ENCODE results near the gene STAC3. TPM values are rescaled to one million over a fixed set of nuclear protein-coding genes. Genes with fewer than 3 reads are reported as not detected.
"Not testable (repeated sequence)": the region's sequence is repeated elsewhere in the genome, so short reads cannot be mapped to it uniquely, and the experiment has no call there.

The STAC3 gene
- 1 to 10 TPM; 5.1 to 5.2 TPM for total RNA-seq

DNA sequence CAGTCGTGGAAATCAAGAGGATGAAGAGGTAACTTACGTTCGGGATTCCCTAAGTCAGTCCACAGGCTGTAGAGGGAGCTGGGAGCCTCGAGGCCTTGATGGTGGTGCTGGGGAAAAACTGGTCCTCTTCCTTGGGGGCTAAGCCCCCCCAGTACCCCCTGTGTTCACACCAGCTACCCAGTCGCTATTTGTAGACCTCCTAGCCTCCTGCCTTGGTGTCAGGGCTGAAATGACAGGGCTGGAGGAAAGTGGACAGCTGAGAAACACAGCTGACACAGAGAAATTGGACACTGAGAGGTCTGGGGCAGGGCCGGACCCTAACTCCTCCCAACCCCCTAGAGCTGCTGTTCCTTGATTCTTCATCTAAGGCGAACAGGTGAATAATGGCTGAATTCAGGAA, at the start of gene STAC3:
STAC3 (minus strand) TSS at position 232 of the 400 bp plus-strand sequence. CDS start 1,551 bp downstream, outside the sequence.
- Mint-ChIP-seq H3K27me3 (no peaks in the 10 kb centered on the region), H3K4me1 (peaks cover 8% of the 10 kb centered on the region), H3K36me3 (ENCODE audit: low read depth) (peaks cover 4% of the 10 kb centered on the region), H3K27ac (no peak within 1 kb of the TSS), H3K9me3 (no peaks in the 10 kb centered on the region), H3K4me3 (no peak within 1 kb of the TSS)
- POLR2A ChIA-PET, result interaction anchor here (0.6 kb wide), 1 partner anchor 212 kb away, joined by 3 read pairs; no protein-coding TSS in a partner anchor
- DNase-seq, result no peak
- CTCF ChIA-PET, result interaction anchor here (0.5 to 18.3 kb wide), 8 partner anchors 9 to 593 kb away, joined by 3 to 332 read pairs (median 4); partner anchors contain the start of gene SHMT2

GRCh38 chr12:57299514-57300016, 48.6 kb upstream of the STAC3 start:
- no peak overlapping the region for H3K4me3 Mint-ChIP-seq
- DNase-seq, result no peak
- no peaks in the 10 kb centered on the region for H3K9me3 Mint-ChIP-seq
- no peak overlapping the region for H3K27ac Mint-ChIP-seq
- ChIA-PET POLR2A (no interaction called here), CTCF (interaction anchor here (1.3 to 2.3 kb wide), 3 partner anchors 9 to 152 kb away, joined by 3 to 5 read pairs (median 5); no protein-coding TSS in a partner anchor)
- H3K36me3 Mint-ChIP-seq (ENCODE audit: low read depth), result peaks cover 32% of the 10 kb centered on the region
- H3K27me3 Mint-ChIP-seq, result no peaks in the 10 kb centered on the region
- H3K4me1 Mint-ChIP-seq, result no peaks in the 10 kb centered on the region

DNA sequence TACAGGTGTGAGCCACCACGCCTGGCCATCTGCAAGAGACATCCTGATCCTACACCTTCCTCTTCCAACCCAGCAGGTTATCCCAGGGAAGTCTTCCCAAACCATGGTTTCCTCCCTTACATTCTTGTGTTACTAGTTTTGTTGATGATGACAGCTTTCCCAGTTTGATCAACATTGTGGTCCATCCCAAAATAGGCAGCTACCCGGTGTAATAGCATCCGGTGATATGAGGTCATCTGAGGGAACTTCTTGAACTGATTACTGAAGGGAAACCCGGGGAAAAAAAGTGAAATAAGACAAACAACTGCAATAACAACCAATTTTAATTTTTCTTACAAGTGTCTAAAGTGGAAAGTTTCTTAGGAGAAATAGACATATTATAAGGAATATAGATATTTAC, 45.3 kb upstream of the STAC3 start:
- Mint-ChIP-seq H3K36me3 (ENCODE audit: low read depth) (peaks cover 36% of the 10 kb centered on the region), H3K27ac (no peak overlapping the region), H3K27me3 (no peaks in the 10 kb centered on the region), H3K4me1 (no peaks in the 10 kb centered on the region), H3K4me3 (no peak overlapping the region), H3K9me3 (no peaks in the 10 kb centered on the region)
- no peak for DNase-seq
- ChIA-PET POLR2A (interaction anchor here (0.7 kb wide), 1 partner anchor 9 kb away, joined by 6 read pairs; no protein-coding TSS in a partner anchor), CTCF (interaction anchor here (1.0 kb wide), 1 partner anchor 11 kb away, joined by 3 read pairs; no protein-coding TSS in a partner anchor)

DNA sequence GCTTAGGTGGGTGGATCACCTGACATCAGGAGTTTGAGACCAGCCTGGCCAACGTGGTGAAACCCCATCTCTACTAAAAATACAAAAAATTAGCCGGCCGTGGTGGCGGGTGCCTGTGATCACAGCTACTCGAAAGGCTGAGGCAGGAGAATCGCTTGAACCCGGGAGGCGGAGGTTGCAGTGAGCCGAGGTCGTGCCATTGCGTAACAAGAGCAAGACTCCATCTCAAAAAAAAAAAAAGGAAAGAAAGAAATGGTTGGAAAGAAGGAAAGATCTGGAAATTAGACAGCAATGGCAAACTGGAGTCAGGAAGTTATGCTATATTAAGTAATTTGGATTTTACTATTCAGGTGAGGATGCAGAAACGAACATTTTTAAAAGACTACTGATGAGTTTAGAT, 31.1 kb upstream of the STAC3 start:
- DNase-seq, H3K4me3 Mint-ChIP-seq, POLR2A ChIA-PET, H3K9me3 Mint-ChIP-seq, H3K27ac Mint-ChIP-seq, H3K27me3 Mint-ChIP-seq: not testable (repeated sequence)
- CTCF ChIA-PET, result interaction anchor here (0.6 to 1.0 kb wide), 2 partner anchors 171 to 430 kb away, joined by 3 to 4 read pairs; no protein-coding TSS in a partner anchor
- H3K4me1 Mint-ChIP-seq, result peaks cover 21% of the 10 kb centered on the region
- H3K36me3 Mint-ChIP-seq (ENCODE audit: low read depth), result peaks cover 58% of the 10 kb centered on the region

- Mint-ChIP-seq H3K9me3 (no peaks in the 10 kb centered on the region), H3K27me3 (no peaks in the 10 kb centered on the region), H3K27ac (peak overlapping the region; percentile 91), H3K4me3 (peak overlapping the region; percentile 12), H3K36me3 (ENCODE audit: low read depth) (peaks cover 54% of the 10 kb centered on the region), H3K4me1 (peaks cover 23% of the 10 kb centered on the region)
- ChIA-PET POLR2A (no interaction called here), CTCF (interaction anchor here (0.9 kb wide), 1 partner anchor 176 kb away, joined by 3 read pairs; no protein-coding TSS in a partner anchor)
- DNase-seq, result peak; percentile 68
These were observed 29.4 kb upstream of the STAC3 start for GRCh38 chr12:57280211-57281062.

DNA sequence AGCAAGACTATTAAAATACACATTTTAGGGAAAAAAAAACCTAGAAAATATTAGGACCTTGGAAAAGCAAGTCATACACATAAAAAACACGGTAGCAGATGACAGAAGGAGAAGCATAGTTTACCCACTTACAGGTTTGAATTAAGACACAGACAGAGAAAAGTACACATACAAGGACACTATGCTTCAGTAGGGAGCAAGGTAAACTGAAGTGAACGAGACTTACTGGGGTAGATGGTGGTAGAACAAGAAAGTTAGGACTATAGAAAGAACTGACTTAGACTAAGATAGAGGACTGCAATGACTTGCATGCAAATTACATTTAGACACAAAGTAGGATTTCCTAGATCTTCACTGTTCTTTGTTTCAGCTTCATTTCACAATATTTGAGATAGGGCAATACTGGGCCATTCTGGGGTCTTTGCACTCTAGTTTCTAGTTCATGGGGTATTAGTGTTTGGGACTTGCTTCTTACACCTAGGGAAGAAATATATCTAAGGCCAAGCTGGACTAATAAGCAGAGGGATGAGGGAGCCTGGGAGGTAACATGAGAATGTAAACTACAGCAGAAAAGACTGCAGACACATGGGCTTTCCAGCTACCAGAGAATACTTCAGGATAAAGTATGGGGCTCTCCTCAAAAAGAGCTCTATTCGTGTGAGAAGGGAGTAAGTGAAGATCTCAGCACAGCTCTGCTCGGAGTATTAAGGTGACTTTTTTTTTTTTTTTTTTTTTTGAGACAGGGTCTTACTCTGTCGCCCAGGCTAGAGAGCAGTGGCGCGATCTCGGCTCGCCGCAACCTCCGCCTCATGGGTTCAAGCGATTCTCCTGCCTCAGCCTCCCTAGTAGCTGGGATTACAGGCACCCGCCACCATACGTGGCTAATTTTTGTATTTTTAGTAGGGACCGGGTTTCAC, 27.7 kb upstream of the STAC3 start:
- Mint-ChIP-seq H3K36me3 (ENCODE audit: low read depth) (peaks cover 68% of the 10 kb centered on the region), H3K9me3 (no peaks in the 10 kb centered on the region), H3K27me3 (no peaks in the 10 kb centered on the region), H3K4me1 (peaks cover 25% of the 10 kb centered on the region), H3K4me3 (no peak overlapping the region), H3K27ac (no peak overlapping the region)
- DNase-seq, result no peak
- POLR2A ChIA-PET, result no interaction called here
- CTCF ChIA-PET, result interaction anchor here (0.6 to 1.4 kb wide), 6 partner anchors 10 to 175 kb away, joined by 3 read pairs; no protein-coding TSS in a partner anchor

- Mint-ChIP-seq H3K9me3 (no peaks in the 10 kb centered on the region), H3K27ac (no peak overlapping the region), H3K4me1 (peaks cover 25% of the 10 kb centered on the region), H3K36me3 (ENCODE audit: low read depth) (peaks cover 61% of the 10 kb centered on the region), H3K27me3 (no peaks in the 10 kb centered on the region), H3K4me3 (no peak overlapping the region)
- ChIA-PET POLR2A (no interaction called here), CTCF (interaction anchor here (0.6 to 1.6 kb wide), 7 partner anchors 9 to 179 kb away, joined by 3 to 6 read pairs (median 4); no protein-coding TSS in a partner anchor)
- DNase-seq, result peak; percentile 13
These were observed 26.1 kb upstream of the STAC3 start for GRCh38 chr12:57276935-57277563.

GRCh38 chr12:57276233-57276632, 25.2 kb upstream of the STAC3 start:
- H3K36me3 Mint-ChIP-seq (ENCODE audit: low read depth), result peaks cover 62% of the 10 kb centered on the region

GRCh38 chr12:57273516-57273915, 22.5 kb upstream of the STAC3 start:
- Mint-ChIP-seq H3K4me1 (peaks cover 5% of the 10 kb centered on the region), H3K4me3 (no peak overlapping the region), H3K9me3 (no peaks in the 10 kb centered on the region), H3K27ac (no peak overlapping the region), H3K36me3 (ENCODE audit: low read depth) (peaks cover 56% of the 10 kb centered on the region), H3K27me3 (no peaks in the 10 kb centered on the region)
- ChIA-PET CTCF (interaction anchor here (1.0 kb wide), 1 partner anchor 61 kb away, joined by 3 read pairs; no protein-coding TSS in a partner anchor), POLR2A (no interaction called here)
- DNase-seq, result no peak

More at GRCh38 chr12:57276233-57276632, 25.2 kb upstream of the STAC3 start:
- H3K27me3 Mint-ChIP-seq, DNase-seq, POLR2A ChIA-PET, H3K27ac Mint-ChIP-seq, H3K9me3 Mint-ChIP-seq, H3K4me3 Mint-ChIP-seq: not testable (repeated sequence)
- CTCF ChIA-PET, result interaction anchor here (0.6 to 1.6 kb wide), 4 partner anchors 10 to 176 kb away, joined by 3 to 6 read pairs (median 4); no protein-coding TSS in a partner anchor
- H3K4me1 Mint-ChIP-seq, result peaks cover 25% of the 10 kb centered on the region

DNA sequence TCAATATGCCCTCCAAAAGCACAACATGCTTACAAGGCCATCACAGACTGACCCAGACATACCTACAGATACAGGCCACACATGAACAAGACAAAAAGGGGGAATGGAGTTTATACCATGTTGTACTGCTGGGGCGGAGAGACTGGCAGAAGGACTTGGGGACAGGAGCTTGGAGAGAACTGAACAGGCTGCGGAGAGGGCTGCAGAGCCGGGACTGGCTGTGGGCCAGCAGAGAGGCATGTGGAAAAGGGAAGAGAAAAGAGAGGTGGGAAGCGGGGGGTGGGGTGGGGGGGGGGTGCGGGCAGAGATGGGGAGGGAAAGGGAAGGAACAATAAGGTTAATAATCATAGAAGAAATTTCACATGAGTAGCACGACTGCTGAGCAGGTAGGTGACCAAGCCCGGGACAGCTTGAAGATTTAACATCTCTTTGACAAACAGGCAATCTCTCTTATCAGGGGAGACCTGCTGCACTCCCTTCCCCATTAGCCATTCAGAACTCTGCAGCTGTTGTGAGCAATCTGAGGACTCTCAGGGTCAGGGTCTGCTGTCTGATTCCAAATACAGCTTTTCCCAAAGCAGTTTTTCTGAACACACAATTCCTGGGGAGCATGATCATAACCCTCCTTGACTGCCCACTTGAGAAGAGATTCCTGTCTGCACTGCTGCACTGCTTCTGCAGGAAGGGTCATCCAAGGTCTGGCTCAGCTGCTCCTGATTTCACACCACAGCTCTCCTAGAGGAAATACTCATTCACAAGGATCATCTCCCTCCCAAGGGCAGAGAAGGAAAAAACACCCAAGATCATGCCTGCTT, 21.6 kb upstream of the STAC3 start:
- Mint-ChIP-seq H3K27ac (no peak overlapping the region), H3K4me3 (no peak overlapping the region), H3K27me3 (no peaks in the 10 kb centered on the region), H3K9me3 (no peaks in the 10 kb centered on the region), H3K4me1 (peaks cover 5% of the 10 kb centered on the region), H3K36me3 (ENCODE audit: low read depth) (peaks cover 53% of the 10 kb centered on the region)
- CTCF ChIA-PET, result interaction anchor here (0.8 to 1.0 kb wide), 2 partner anchors 8 to 60 kb away, joined by 3 to 4 read pairs; no protein-coding TSS in a partner anchor
- POLR2A ChIA-PET, result no interaction called here
- no peak for DNase-seq

GRCh38 chr12:57270966-57271470, 20.0 kb upstream of the STAC3 start:
- no peaks in the 10 kb centered on the region for H3K27me3 Mint-ChIP-seq
- ChIA-PET CTCF (interaction anchor here (1.2 to 2.2 kb wide), 2 partner anchors 31 to 188 kb away, joined by 3 to 7 read pairs; no protein-coding TSS in a partner anchor), POLR2A (no interaction called here)
- peaks cover 56% of the 10 kb centered on the region for H3K36me3 Mint-ChIP-seq (ENCODE audit: low read depth)
- peaks cover 5% of the 10 kb centered on the region for H3K4me1 Mint-ChIP-seq
- no peaks in the 10 kb centered on the region for H3K9me3 Mint-ChIP-seq
- H3K27ac Mint-ChIP-seq, result peak overlapping the region; percentile 67
- DNase-seq, result no peak
- H3K4me3 Mint-ChIP-seq, result no peak overlapping the region

All from activated CD4-positive, alpha-beta T cell treated with anti-CD3 and anti-CD28 coated beads, Interleukin-2, amount 10 ng/mL, durations not matched to agents 7 days and 5 days (primary cell).